SK-N-MC (cell line): ENCODE measurements around the gene PGM1.
"Not testable (repeated sequence)": the region's sequence is repeated elsewhere in the genome, so short reads cannot be mapped to it uniquely, and the experiment has no call there.

Source experiments
- FOXP2 ChIP-seq: optimal IDR thresholded peaks from 2 replicates; pipeline ENCODE3; 2011; ENCODE audit warnings: mild to moderate bottlenecking, moderate library complexity; ENCODE audit not compliant: insufficient read depth; ENCODE audit errors: extremely low read length, control extremely low read depth
- POLR2AphosphoS5 ChIP-seq: IDR thresholded peaks from 2 replicates; pipeline ENCODE4 v1.6.1; 2012; ENCODE audit warnings: mild to moderate bottlenecking, low read depth, low read length, borderline replicate concordance

DNA sequence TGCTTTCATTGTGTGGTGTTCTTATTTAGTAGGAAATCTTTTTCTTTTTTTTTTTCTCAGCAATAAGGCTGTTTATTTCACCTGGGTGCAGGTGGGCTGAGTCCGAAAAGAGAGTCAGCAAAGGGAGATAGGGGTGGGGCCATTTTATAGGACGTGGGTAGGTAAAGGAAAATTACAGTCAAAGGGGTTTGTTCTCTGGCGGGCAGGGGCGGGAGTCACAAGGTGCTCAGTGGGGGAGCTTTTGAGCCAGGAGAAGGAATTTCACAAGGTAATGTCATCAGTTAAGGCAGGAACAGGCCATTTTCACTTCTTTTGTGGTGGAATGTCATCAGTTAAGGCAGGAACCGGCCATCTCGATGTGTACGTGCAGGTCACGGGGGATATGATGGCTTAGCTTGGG is 20.5 kb upstream of the PGM1 start:
- TF ChIP-seq FOXP2, POLR2AphosphoS5: not testable (repeated sequence)
